Right hindlimb (tissue), 1 donor: ENCODE results near the gene ATE1.
"Not testable (repeated sequence)": the region's sequence is repeated elsewhere in the genome, so short reads cannot be mapped to it uniquely, and the experiment has no call there.

Experiments used
- DNase-seq: peaks from one replicate; pipeline ENCODE4 v3.0.0-alpha.2; 2018

Gene ATE1

GRCh38 chr10:121781101-121781500, 146.7 kb downstream of the ATE1 start:
- no peak for DNase-seq

- no peak for DNase-seq
Observed at GRCh38 chr10:121774813-121775212, 153.0 kb downstream of the ATE1 start.

- no peak for DNase-seq
Observed at GRCh38 chr10:121774404-121774803, 153.4 kb downstream of the ATE1 start.

GRCh38 chr10:121772884-121773283, 154.9 kb downstream of the ATE1 start:
- no peak for DNase-seq

GRCh38 chr10:121772406-121772805, 155.4 kb downstream of the ATE1 start:
- DNase-seq: no peak

- no peak for DNase-seq
Observed at GRCh38 chr10:121771966-121772365, 155.9 kb downstream of the ATE1 start.

GRCh38 chr10:121766426-121766825, 161.4 kb downstream of the ATE1 start:
- DNase-seq: no peak

- no peak for DNase-seq
Observed at GRCh38 chr10:121765204-121765603, 162.6 kb downstream of the ATE1 start.

- no peak for DNase-seq
Observed at GRCh38 chr10:121764233-121764942, 163.4 kb downstream of the ATE1 start.

- not testable (repeated sequence) for DNase-seq
Observed at GRCh38 chr10:121757241-121757640, 170.6 kb downstream of the ATE1 start.

GRCh38 chr10:121755496-121755895, 172.3 kb downstream of the ATE1 start:
- not testable (repeated sequence) for DNase-seq

GRCh38 chr10:121754666-121755065, 173.2 kb downstream of the ATE1 start:
- no peak for DNase-seq

GRCh38 chr10:121753726-121754476, 173.9 kb downstream of the ATE1 start:
- DNase-seq: no peak

- no peak for DNase-seq
Observed at GRCh38 chr10:121751191-121751760, 176.6 kb downstream of the ATE1 start.

- DNase-seq: no peak
Observed at GRCh38 chr10:121747163-121747775, 180.6 kb downstream of the ATE1 start.

- DNase-seq: no peak
Observed at GRCh38 chr10:121741248-121741792, 186.5 kb downstream of the ATE1 start.

GRCh38 chr10:121740069-121740468, 187.8 kb downstream of the ATE1 start:
- no peak for DNase-seq

- no peak for DNase-seq
Observed at GRCh38 chr10:121739114-121739513, 188.7 kb downstream of the ATE1 start.

GRCh38 chr10:121736315-121737130, 191.3 kb downstream of the ATE1 start:
- DNase-seq: no peak

- DNase-seq: no peak
Observed at GRCh38 chr10:121735263-121735662, 192.6 kb downstream of the ATE1 start.

GRCh38 chr10:121734589-121735045, 193.2 kb downstream of the ATE1 start:
- no peak for DNase-seq
